GM12891 (cell line): ENCODE results near the gene NFATC2.

ENCODE experiments used
- DNase-seq: peaks from one replicate; pipeline ENCODE4 v3.0.0; 2011; ENCODE audit warnings: low spot score; ENCODE audit not compliant: insufficient read length
- FAIRE-seq: peaks from 2 replicates; lab custom pipeline; 2011; peaks lifted over from hg19 to GRCh38; lab: Jason Lieb, UNC
- PAX5 ChIP-seq: IDR thresholded peaks from 2 replicates; pipeline ENCODE4 v1.6.1; 2011; ENCODE audit warnings: low read length, moderate library complexity, mild to moderate bottlenecking; ENCODE audit not compliant: insufficient read depth, severe bottlenecking
- POLR2AphosphoS5 ChIP-seq: IDR thresholded peaks from 2 replicates; pipeline ENCODE4 v1.6.1; 2011; ENCODE audit warnings: low read depth, low read length, control low read depth

The NFATC2 gene

GRCh38 chr20:51337126-51337805 is 205.3 kb downstream of the NFATC2 start:
- FAIRE-seq (no peak), DNase-seq (no peak)
- no peak for TF ChIP-seq POLR2AphosphoS5
- no peak for TF ChIP-seq PAX5
